Aorta (tissue), 5 donors: ENCODE results near the gene SOD3. TPM values are rescaled to one million over a fixed set of nuclear protein-coding genes. Genes with fewer than 3 reads are reported as not detected.

Experiments used
- ATAC-seq: fragments of 200-7000 bp; cut with Tn5 transposase; one replicate; pipeline ENCODE4 v1.9.1; 2022; ENCODE audit warnings: moderate library complexity; ENCODE audit not compliant: low FRiP score
- DNase-seq, 2 donors: peaks; one replicate each; pipeline ENCODE4 v3.0.0-alpha.2; 2020
- H3K27ac ChIP-seq, 2 donors: one replicate each; pipeline ENCODE4 v1.5.1; 2013; ENCODE audit warnings: low read length in 2 of 2, mild to moderate bottlenecking in 2 of 2, moderate library complexity in 2 of 2, control low read depth in 1 of 2, inconsistent platforms in 1 of 2, low read depth in 1 of 2
- H3K27me3 ChIP-seq, 2 donors: one replicate each; pipeline ENCODE4 v1.6.1; 2013; ENCODE audit warnings: control low read depth in 1 of 2, low read length in 1 of 2, mild to moderate bottlenecking in 1 of 2, moderate library complexity in 1 of 2; ENCODE audit not compliant: insufficient read depth in 2 of 2, control insufficient read depth in 1 of 2
- H3K36me3 ChIP-seq, 2 donors: one replicate each; pipeline ENCODE4 v1.6.1; 2013; ENCODE audit warnings: control low read depth in 1 of 2, low read length in 1 of 2, mild to moderate bottlenecking in 1 of 2; ENCODE audit not compliant: insufficient read depth in 2 of 2, control insufficient read depth in 1 of 2
- H3K4me1 ChIP-seq, 2 donors: one replicate each; pipeline ENCODE4 v1.6.1; 2013; ENCODE audit warnings: low read length in 2 of 2, control low read depth in 1 of 2, mild to moderate bottlenecking in 1 of 2, moderate library complexity in 1 of 2; ENCODE audit not compliant: insufficient read depth in 2 of 2, control insufficient read depth in 1 of 2
- H3K4me3 ChIP-seq, 2 donors: one replicate each; pipeline ENCODE4 v1.5.1; 2013; ENCODE audit warnings: low read length in 2 of 2, control low read depth in 1 of 2, mild to moderate bottlenecking in 1 of 2
- H3K9me3 ChIP-seq: one replicate; pipeline ENCODE4 v1.6.1; 2013; ENCODE audit warnings: mild to moderate bottlenecking, low read length; ENCODE audit not compliant: control insufficient read depth
- WGBS, 2 donors: extraction: QIAGEN DNeasy Blood & Tissue Kit; methylation state at CpG; one replicate each; pipeline ENCODE4 v1.1.7; 2013; 5-methylcytosine and 5-hydroxymethylcytosine counted together
- intact Hi-C, 2 donors: fragments of 100-400 bp; cut with DNase I; formaldehyde crosslinking; loops; one replicate each; pipeline versions ENCODE4 v1.14.2 to v1.15.0; 2022
- polyA plus RNA-seq, 2 donors: library from polyadenylated mRNA; stranded (reverse); fragments of 200-250 nt; gene quantifications; one replicate each; pipeline ENCODE4 v1.2.3, GENCODE V29; 2013
- total RNA-seq, 2 donors: library from RNA; stranded (reverse); fragmentation: NEBNext Ultra II Directional; extraction: Animal tissue kit (Norgen Biotek cat#: 25700); gene quantifications; one replicate each; pipeline ENCODE4 v1.2.1, GENCODE V29; 2021
- donor health status: healthy with polysubstance abuse.
- donor health status: Bipolar disorder and iron deficiency.
- donor health status: DM: no; HTN: no; CAD: no.
- donor health status: DM: no; HTN: no; CAD: no.
- donor health status: DM: yes; HTN: yes; CAD: no.

SOD3 gene
- total and polyA plus RNA-seq, 4 donors: 108 to 380 (median 335) TPM

DNA sequence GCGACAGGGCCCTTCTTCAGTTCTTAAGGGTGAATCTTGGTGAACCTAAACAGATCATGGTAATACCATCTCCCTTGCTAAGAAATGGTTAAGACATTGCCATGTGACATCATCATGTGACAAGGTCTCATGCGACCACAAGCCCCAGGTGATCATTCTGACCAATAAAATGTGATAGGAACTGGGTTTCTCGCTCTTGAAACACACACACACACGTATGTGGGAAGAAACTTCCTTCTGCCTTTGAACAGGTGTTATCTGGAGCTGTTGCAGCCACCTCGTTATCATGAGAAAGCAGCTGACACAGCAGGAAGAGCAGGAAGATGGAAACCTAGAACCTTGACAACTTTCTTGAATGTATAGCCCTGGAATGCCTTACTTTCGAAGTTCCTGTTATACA, 10.2 kb downstream of the SOD3 start:
- 91 to 92% methylated on average over 6 of the region's 6 CpGs for WGBS, 2 donors
- no peak overlapping the region for H3K27ac ChIP-seq

DNA sequence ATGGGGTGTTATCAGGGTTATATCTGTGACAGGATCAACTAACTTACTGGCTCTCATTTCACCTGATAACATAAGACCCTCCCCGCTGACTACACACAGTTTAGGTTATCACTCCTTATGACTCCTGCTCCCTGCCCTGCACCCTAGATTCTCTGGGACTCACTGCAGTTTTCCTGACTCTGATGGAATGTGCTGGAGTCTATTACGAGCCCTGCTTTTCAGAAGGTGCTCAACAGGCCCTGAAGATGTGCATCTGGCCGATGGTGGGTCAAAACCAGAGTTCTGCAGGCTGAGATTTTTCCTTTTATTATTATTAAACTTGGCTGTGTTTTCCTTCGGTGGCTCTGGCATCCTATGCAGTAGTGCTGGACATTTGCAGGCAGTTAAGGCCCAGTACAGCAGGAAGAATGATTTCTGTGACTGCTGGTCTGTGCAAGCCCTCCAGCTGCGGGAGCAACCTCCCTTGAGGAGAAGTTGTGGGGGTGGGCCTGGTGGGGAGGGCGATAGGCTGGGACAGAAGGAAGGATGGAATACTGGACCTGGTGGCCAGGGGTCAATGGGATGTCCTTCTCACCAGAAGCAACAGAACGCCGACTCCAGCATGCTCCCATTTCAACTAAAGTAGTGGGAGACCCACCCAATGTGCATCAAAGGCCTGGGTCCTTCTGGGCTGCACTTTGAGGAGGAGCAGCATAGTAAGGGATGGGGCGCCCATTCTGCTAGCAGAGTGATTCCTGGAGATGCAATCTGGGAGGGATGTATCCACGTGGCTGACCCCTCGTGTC, 11.0 kb downstream of the SOD3 start:
- Histone ChIP-seq H3K36me3 (no peaks in the 10 kb centered on the region), H3K27ac (no peak overlapping the region), H3K4me1 (peaks cover 5 to 7% of the 10 kb centered on the region in 2 donors), H3K4me3 (no peak overlapping the region), H3K27me3 (no peaks in the 10 kb centered on the region), H3K9me3 (no peaks in the 10 kb centered on the region)
- no peak for ATAC-seq
- DNase-seq: no peak
- 70 to 73% methylated on average over 11 of the region's 11 CpGs for WGBS, 2 donors
- intact Hi-C loops: loop anchor here in 1 of 2 donors (10.0 kb wide), 2 partner anchors 168 to 252 kb away; no protein-coding TSS in a partner anchor

More for the DNA sequence above, 10.2 kb downstream of the SOD3 start:
- no peaks in the 10 kb centered on the region for H3K27me3 ChIP-seq
- no peaks in the 10 kb centered on the region for H3K36me3 ChIP-seq
- DNase-seq (no peak), ATAC-seq (no peak)
- intact Hi-C loops: loop anchor here in 1 of 2 donors (10.0 kb wide), 2 partner anchors 169 to 251 kb away; no protein-coding TSS in a partner anchor
- peaks cover 8 to 10% of the 10 kb centered on the region in 2 donors for H3K4me1 ChIP-seq
- no peaks in the 10 kb centered on the region for H3K9me3 ChIP-seq
- H3K4me3 ChIP-seq: no peak overlapping the region

GRCh38 chr4:24807611-24808010, 12.2 kb downstream of the SOD3 start:
- ATAC-seq: no peak
- Histone ChIP-seq H3K4me3 (no peak overlapping the region), H3K27me3 (no peaks in the 10 kb centered on the region), H3K36me3 (no peaks in the 10 kb centered on the region), H3K9me3 (no peaks in the 10 kb centered on the region), H3K27ac (no peak overlapping the region), H3K4me1 (peaks cover 3 to 5% of the 10 kb centered on the region in 2 donors)
- 19 to 23% methylated on average over 5 of the region's 5 CpGs for WGBS, 2 donors
- intact Hi-C loops: loop anchor here in 1 of 2 donors (10.0 kb wide), 2 partner anchors 167 to 253 kb away; no protein-coding TSS in a partner anchor
- no peak for DNase-seq

GRCh38 chr4:24808261-24808660, 12.9 kb downstream of the SOD3 start:
- H3K27ac ChIP-seq: no peak overlapping the region
- peaks cover 3 to 5% of the 10 kb centered on the region in 2 donors for H3K4me1 ChIP-seq
- H3K27me3 ChIP-seq: no peaks in the 10 kb centered on the region
- ATAC-seq (no peak), DNase-seq (no peak)
- WGBS, 2 donors: 92 to 93% methylated on average over 14 of the region's 14 CpGs
- no peaks in the 10 kb centered on the region for H3K9me3 ChIP-seq
- intact Hi-C loops: loop anchor here in 1 of 2 donors (10.0 kb wide), 2 partner anchors 167 to 253 kb away; no protein-coding TSS in a partner anchor
- peaks cover 0 to 2% of the 10 kb centered on the region in 2 donors for H3K36me3 ChIP-seq
- no peak overlapping the region for H3K4me3 ChIP-seq

GRCh38 chr4:24808955-24809354, 13.6 kb downstream of the SOD3 start:
- DNase-seq: no peak
- peaks cover 0 to 2% of the 10 kb centered on the region in 2 donors for H3K36me3 ChIP-seq
- no peak for ATAC-seq
- H3K4me1 ChIP-seq: peaks cover 3 to 5% of the 10 kb centered on the region in 2 donors
- H3K27me3 ChIP-seq: no peaks in the 10 kb centered on the region
- H3K9me3 ChIP-seq: no peaks in the 10 kb centered on the region
- intact Hi-C loops: loop anchor here in 1 of 2 donors (10.0 kb wide), 2 partner anchors 166 to 254 kb away; no protein-coding TSS in a partner anchor
- WGBS, 2 donors: 94 to 95% methylated on average over 6 of the region's 6 CpGs
- H3K4me3 ChIP-seq: no peak overlapping the region
- H3K27ac ChIP-seq: no peak overlapping the region

DNA sequence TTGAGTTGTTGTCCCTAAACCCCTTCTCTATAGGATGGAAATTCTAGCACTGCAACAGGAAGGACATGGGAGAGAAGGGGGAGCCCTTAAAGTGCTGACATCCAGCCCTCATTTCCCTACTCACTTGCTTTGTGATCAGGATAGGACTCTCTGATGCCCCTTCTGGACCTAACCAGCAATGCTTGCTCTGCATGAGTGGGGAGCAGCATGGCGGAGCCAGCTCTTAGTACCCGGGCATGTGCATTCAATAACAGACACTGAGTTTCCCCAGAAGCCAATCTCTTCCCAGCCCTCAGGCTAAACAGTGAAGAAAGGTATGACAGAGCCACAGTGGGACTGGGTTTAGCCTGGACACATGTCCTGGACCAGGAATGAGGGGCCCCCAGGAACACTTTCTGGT, 14.0 kb downstream of the SOD3 start:
- Histone ChIP-seq H3K9me3 (no peaks in the 10 kb centered on the region), H3K4me3 (no peak overlapping the region), H3K36me3 (peaks cover 0 to 2% of the 10 kb centered on the region in 2 donors), H3K27me3 (no peaks in the 10 kb centered on the region), H3K4me1 (peaks cover 3 to 5% of the 10 kb centered on the region in 2 donors), H3K27ac (peak overlapping the region in 1 of 2 donors; percentile 23)
- DNase-seq: no peak
- ATAC-seq: peak; percentile 5
- WGBS, 2 donors: 92 to 95% methylated on average over 2 of the region's 2 CpGs
- intact Hi-C loops: loop anchor here in 1 of 2 donors (10.0 kb wide), 2 partner anchors 165 to 255 kb away; no protein-coding TSS in a partner anchor

DNA sequence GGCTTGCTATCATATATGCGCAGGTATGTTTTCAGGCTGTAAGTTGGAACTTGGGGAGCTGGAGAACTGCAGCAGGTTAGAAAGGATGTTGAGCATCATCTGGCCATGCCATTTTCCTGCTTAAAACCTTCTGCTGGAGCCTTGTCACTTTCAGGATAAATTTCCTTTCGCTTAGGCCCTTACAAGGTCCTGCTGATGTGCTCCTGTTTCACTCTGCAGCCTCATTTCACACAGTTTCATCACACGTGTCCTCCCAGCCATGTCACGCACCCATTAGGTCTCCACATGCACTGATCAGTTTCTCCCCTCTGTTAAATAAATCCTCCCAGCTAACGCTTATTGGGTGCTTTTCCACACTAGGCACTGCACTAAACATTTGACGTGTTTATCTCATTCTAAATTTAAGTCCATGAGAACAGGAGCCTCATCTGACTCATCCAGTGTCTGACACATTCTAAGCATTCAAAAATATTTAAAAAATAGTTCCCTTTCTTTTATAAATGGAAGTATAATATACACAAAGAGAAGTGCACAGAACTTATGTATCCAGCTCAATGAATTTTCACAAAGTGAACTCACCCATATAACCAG, 14.5 kb downstream of the SOD3 start:
- WGBS, 2 donors: 63% methylated on average over 6 of the region's 6 CpGs
- peaks cover 0 to 2% of the 10 kb centered on the region in 2 donors for H3K36me3 ChIP-seq
- intact Hi-C loops: loop anchor here in 1 of 2 donors (10.0 kb wide), 2 partner anchors 165 to 255 kb away; no protein-coding TSS in a partner anchor
- H3K4me1 ChIP-seq: peaks cover 3 to 5% of the 10 kb centered on the region in 2 donors
- DNase-seq (no peak), ATAC-seq (no peak)
- no peaks in the 10 kb centered on the region for H3K27me3 ChIP-seq
- no peaks in the 10 kb centered on the region for H3K9me3 ChIP-seq
- peak overlapping the region in 1 of 2 donors; percentile 23 for H3K27ac ChIP-seq
- no peak overlapping the region for H3K4me3 ChIP-seq

DNA sequence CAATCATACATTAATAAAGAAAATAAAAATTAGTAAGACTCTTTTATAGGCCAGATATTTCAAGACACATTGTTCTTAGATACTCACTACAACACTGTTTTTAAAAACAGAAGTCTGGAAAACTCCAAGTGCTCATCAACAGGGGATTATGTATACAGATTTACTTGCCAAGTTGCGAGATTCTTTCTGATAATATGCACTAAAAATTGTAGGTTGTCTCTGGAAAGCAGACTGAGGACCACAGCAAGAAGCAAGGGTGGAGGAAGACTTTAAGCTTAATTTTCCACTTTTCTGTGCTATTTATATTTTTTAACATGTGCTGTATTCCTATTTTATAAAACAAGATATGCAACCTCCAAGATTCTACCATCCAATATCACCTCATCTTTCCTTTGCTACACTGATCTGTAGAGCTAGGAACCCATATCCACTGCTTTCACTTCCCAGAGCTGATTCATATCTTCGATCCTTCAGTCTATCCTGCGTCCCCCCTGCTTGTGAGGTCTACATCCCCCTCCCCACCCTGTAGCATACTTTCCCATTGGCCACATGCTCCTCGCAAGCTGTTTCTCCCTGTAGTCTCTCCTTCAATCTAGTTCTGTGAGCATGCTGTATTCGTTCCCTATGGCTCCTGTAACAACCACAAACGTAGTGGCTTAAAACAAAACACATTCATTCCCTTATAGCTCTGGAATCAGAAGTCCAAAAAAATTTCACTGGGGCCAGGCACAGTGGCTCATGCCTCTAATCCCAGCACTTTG, 15.7 kb downstream of the SOD3 start:
- no peaks in the 10 kb centered on the region for H3K9me3 ChIP-seq
- no peak overlapping the region for H3K27ac ChIP-seq
- no peak for DNase-seq
- intact Hi-C loops: no loop called here
- H3K4me1 ChIP-seq: peaks cover 3 to 5% of the 10 kb centered on the region in 2 donors
- 89 to 92% methylated on average over 6 of the region's 6 CpGs for WGBS, 2 donors
- H3K36me3 ChIP-seq: peaks cover 0 to 2% of the 10 kb centered on the region in 2 donors
- ATAC-seq: no peak
- H3K27me3 ChIP-seq: no peaks in the 10 kb centered on the region
- no peak overlapping the region for H3K4me3 ChIP-seq
